Measurements from ENCODE around the gene TMEM72. TPM values are rescaled to one million over a fixed set of nuclear protein-coding genes. Genes with fewer than 3 reads are reported as not detected.
A peak's percentile ranks its signal among the peaks of the same experiment; 100 is the strongest.

The TMEM72 gene
- total RNA-seq, 4 donors from 2014 or later, result 0.35 TPM; not detected in 3

- Histone ChIP-seq H3K27ac (peak overlapping the region in 1 of 4 donors; percentile 1), H3K4me1 (peaks cover 0 to 39% (median 4%) of the 10 kb centered on the region in 3 donors)
- TF ChIP-seq EP300 (IDR thresholded peaks at IDR 0.05), result no peak
- TF ChIP-seq CTCF (IDR thresholded peaks at IDR 0.05), result no peak
- no peak for TF ChIP-seq POLR2AphosphoS5 (IDR thresholded peaks at IDR 0.05)
- no peak for TF ChIP-seq POLR2A (IDR thresholded peaks at IDR 0.05)
Measured at GRCh38 chr10:44952779-44953231, 41.7 kb downstream of the TMEM72 start.

GRCh38 chr10:44954042-44954441 lies 42.9 kb downstream of the TMEM72 start:
- Histone ChIP-seq H3K4me1 (peaks cover 0 to 52% (median 11%) of the 10 kb centered on the region in 3 donors), H3K27me3 (no peaks in the 10 kb centered on the region), H3K27ac (no peak overlapping the region)

More at GRCh38 chr10:44952779-44953231, 41.7 kb downstream of the TMEM72 start:
- peaks cover 0 to 19% of the 10 kb centered on the region in 2 donors for H3K36me3 ChIP-seq
- H3K9me3 ChIP-seq, result no peaks in the 10 kb centered on the region
- no peak for ATAC-seq
- WGBS, 2 donors (ENCODE audit: low coverage in 1 of 2), result 38 to 54% methylated on average over 2 of the region's 2 CpGs
- no peak overlapping the region for H3K4me3 ChIP-seq
- H3K27me3 ChIP-seq, result no peaks in the 10 kb centered on the region

GRCh38 chr10:44954962-44955361 lies 43.8 kb downstream of the TMEM72 start:
- Histone ChIP-seq H3K27ac (peak overlapping the region in 2 of 4 donors; percentile 1 to 59), H3K4me1 (peaks cover 0 to 47% (median 13%) of the 10 kb centered on the region in 3 donors), H3K36me3 (peaks cover 0 to 19% of the 10 kb centered on the region in 2 donors), H3K9me3 (no peaks in the 10 kb centered on the region), H3K27me3 (no peaks in the 10 kb centered on the region), H3K4me3 (no peak overlapping the region)
- TF ChIP-seq EP300 (IDR thresholded peaks at IDR 0.05) (no peak), CTCF (IDR thresholded peaks at IDR 0.05) (no peak), POLR2AphosphoS5 (IDR thresholded peaks at IDR 0.05) (no peak), POLR2A (IDR thresholded peaks at IDR 0.05) (no peak)
- ATAC-seq, result no peak

More at GRCh38 chr10:44954042-44954441, 42.9 kb downstream of the TMEM72 start:
- TF ChIP-seq POLR2A (IDR thresholded peaks at IDR 0.05), result no peak
- TF ChIP-seq CTCF (IDR thresholded peaks at IDR 0.05), result no peak
- no peak for TF ChIP-seq POLR2AphosphoS5 (IDR thresholded peaks at IDR 0.05)
- TF ChIP-seq EP300 (IDR thresholded peaks at IDR 0.05), result no peak
- peaks cover 0 to 19% of the 10 kb centered on the region in 2 donors for H3K36me3 ChIP-seq
- no peak for ATAC-seq
- H3K4me3 ChIP-seq, result no peak overlapping the region
- H3K9me3 ChIP-seq, result no peaks in the 10 kb centered on the region

- TF ChIP-seq POLR2AphosphoS5 (IDR thresholded peaks at IDR 0.05), result peak; percentile 27
- no peak for TF ChIP-seq CTCF (IDR thresholded peaks at IDR 0.05)
- ATAC-seq, result peak; percentile 56
- peaks cover 0 to 47% (median 19%) of the 10 kb centered on the region in 3 donors for H3K4me1 ChIP-seq
- peaks cover 0 to 19% of the 10 kb centered on the region in 2 donors for H3K36me3 ChIP-seq
- no peaks in the 10 kb centered on the region for H3K9me3 ChIP-seq
- peak overlapping the region in 3 of 4 donors; percentile 49 to 59 (median 55) for H3K27ac ChIP-seq
- no peak overlapping the region for H3K4me3 ChIP-seq
- no peaks in the 10 kb centered on the region for H3K27me3 ChIP-seq
- 62 to 63% methylated on average over 4 to 5 of the region's 8 CpGs for WGBS, 2 donors (ENCODE audit: low coverage in 1 of 2)
Measured at GRCh38 chr10:44955413-44956070, 44.4 kb downstream of the TMEM72 start.

- no peaks in the 10 kb centered on the region for H3K9me3 ChIP-seq
- ATAC-seq, result no peak
- TF ChIP-seq POLR2AphosphoS5 (IDR thresholded peaks at IDR 0.05) (no peak), POLR2A (IDR thresholded peaks at IDR 0.05) (no peak), EP300 (IDR thresholded peaks at IDR 0.05) (no peak), CTCF (IDR thresholded peaks at IDR 0.05) (no peak)
- H3K27ac ChIP-seq, result peak overlapping the region in 3 of 4 donors; percentile 31 to 55 (median 49)
- H3K4me3 ChIP-seq, result no peak overlapping the region
- peaks cover 0 to 54% (median 20%) of the 10 kb centered on the region in 3 donors for H3K4me1 ChIP-seq
- peaks cover 0 to 19% of the 10 kb centered on the region in 2 donors for H3K36me3 ChIP-seq
- no peaks in the 10 kb centered on the region for H3K27me3 ChIP-seq
- 89 to 96% methylated on average over 3 to 4 of the region's 4 CpGs for WGBS, 2 donors (ENCODE audit: low coverage in 1 of 2)
Measured at GRCh38 chr10:44956226-44956625, 45.1 kb downstream of the TMEM72 start.
